ENCODE data around the gene BEGAIN. TPM values are rescaled to one million over a fixed set of nuclear protein-coding genes. Genes with fewer than 3 reads are reported as not detected.

Gene BEGAIN
- total and polyA plus RNA-seq, 9 of the 15 experiments (the other 6 are each of a cell fraction or from before 2014, with no cell fraction given) = 0.07 to 0.68 (median 0.55) TPM; not detected in 3

DNA sequence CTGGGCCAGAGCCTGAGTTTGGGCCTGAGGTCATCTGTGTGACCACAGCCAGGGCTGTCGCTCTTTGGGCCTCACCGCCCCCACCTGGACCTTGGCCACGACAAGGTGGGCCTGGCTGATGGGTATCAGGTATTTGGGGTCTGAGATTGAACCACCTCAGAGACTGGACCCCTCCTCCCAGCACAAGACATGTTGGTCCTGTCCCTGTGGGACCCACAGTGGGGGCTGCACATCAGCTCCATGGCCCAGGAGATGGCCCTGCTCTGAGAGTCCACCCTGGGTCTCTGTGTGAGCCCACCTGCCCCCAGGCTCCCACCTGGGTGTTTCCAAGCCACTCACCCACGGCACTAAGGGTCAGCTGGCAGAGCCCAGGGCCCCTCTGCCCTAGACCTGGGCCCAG, 20.6 kb downstream of the BEGAIN start:
- FAIRE-seq (no peak), DNase-seq (ENCODE audit: extremely low read depth in 1 of 4, low spot score in 3 of 4) (no peak), ATAC-seq (no peak)
- ChIA-PET POLR2A (interaction anchor here (0.6 to 0.7 kb wide), 2 partner anchors 110 to 227 kb away, joined by 3 read pairs; no protein-coding TSS in a partner anchor), CTCF (ENCODE audit: low intra/inter-chr PET ratio) (no interaction called here)
- Histone ChIP-seq H3K27me3 (ENCODE audit: control insufficient read depth in 2 of 2, insufficient read depth in 2 of 2, low read length in 2 of 2) (peaks cover 14 to 45% of the 10 kb centered on the region in 2 experiments; a peak in 4 of 5 replicates), H3K27ac (ENCODE audit: extremely low read depth, low read depth, low read length) (no peak overlapping the region), H3K9ac (ENCODE audit: insufficient read depth in 1 of 2, low read depth in 2 of 2, low read length in 2 of 2) (no peak overlapping the region), H4K20me1 (replicated peaks; ENCODE audit: control insufficient read depth, insufficient read depth, low read length) (peaks cover 7% of the 10 kb centered on the region), H3K9me3 (replicated peaks; ENCODE audit: control insufficient read depth, insufficient read depth, low read depth, low read length) (no peaks in the 10 kb centered on the region), H3K4me2 (ENCODE audit: insufficient read depth, low read length) (no peak overlapping the region), H2AFZ (ENCODE audit: low read depth, low read length) (no peak overlapping the region), H3K4me3 (no peak overlapping the region), H3K79me2 (ENCODE audit: control insufficient read depth, insufficient read depth, low read length) (no peaks in the 10 kb centered on the region), H3K9me1 (ENCODE audit: control insufficient read depth, insufficient read depth, low read length) (no peaks in the 10 kb centered on the region), H3K4me1 (replicated peaks in 1 of 2; ENCODE audit: control insufficient read depth in 2 of 2, insufficient read depth in 2 of 2, low read length in 2 of 2) (peaks cover 0 to 31% of the 10 kb centered on the region in 2 experiments; a peak in 2 of 5 replicates), H3K36me3 (ENCODE audit: control insufficient read depth, insufficient read depth, low read length) (no peaks in the 10 kb centered on the region)
- no TSS peak for BruUV-seq (replicated peaks)
- whole genome bisulfite sequencing (ENCODE audit: insufficient coverage, low coverage, missing lambda C conversion rate) = 30% methylated on average over 2 of the region's 4 CpGs
- intact Hi-C loops (cut with micrococcal nuclease) = no loop called here
- in situ Hi-C loops (cut with MboI) = no loop called here
- TF ChIP-seq HOXB6 (CRISPR knock-in tag; IDR thresholded peaks at IDR 0.05; ENCODE audit: borderline replicate concordance) (no peak), NCOA1 (IDR thresholded peaks at IDR 0.05; ENCODE audit: low read depth) (no peak), SP1 (CRISPR knock-in tag; IDR thresholded peaks at IDR 0.05) (no peak), ETV5 (CRISPR knock-in tag; IDR thresholded peaks at IDR 0.05; ENCODE audit: low read depth) (no peak), ZNF165 (CRISPR knock-in tag; IDR thresholded peaks at IDR 0.05; ENCODE audit: borderline replicate concordance) (no peak), XRCC5 (IDR thresholded peaks at IDR 0.05; ENCODE audit: low read depth, low read length) (no peak), ZNF263 (CRISPR knock-in tag; IDR thresholded peaks at IDR 0.05; ENCODE audit: borderline replicate concordance) (no peak), ZNF133 (CRISPR knock-in tag; IDR thresholded peaks at IDR 0.05) (no peak), POLR2AphosphoS2 (IDR thresholded peaks at IDR 0.05; ENCODE audit: low read length) (no peak)
- TF ChIP-seq, protein P1, sequence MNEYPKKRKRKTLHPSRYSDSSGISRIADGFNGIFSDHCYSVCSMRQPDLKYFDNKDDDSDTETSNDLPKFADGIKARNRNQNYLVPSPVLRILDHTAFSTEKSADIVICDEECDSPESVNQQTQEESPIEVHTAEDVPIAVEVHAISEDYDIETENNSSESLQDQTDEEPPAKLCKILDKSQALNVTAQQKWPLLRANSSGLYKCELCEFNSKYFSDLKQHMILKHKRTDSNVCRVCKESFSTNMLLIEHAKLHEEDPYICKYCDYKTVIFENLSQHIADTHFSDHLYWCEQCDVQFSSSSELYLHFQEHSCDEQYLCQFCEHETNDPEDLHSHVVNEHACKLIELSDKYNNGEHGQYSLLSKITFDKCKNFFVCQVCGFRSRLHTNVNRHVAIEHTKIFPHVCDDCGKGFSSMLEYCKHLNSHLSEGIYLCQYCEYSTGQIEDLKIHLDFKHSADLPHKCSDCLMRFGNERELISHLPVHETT (CRISPR knock-in tag; conservative IDR thresholded peaks at IDR 0.05 in 1 of 2, IDR thresholded peaks at IDR 0.05 in 1 of 2) = no peak
- TF ChIP-seq, protein P2, sequence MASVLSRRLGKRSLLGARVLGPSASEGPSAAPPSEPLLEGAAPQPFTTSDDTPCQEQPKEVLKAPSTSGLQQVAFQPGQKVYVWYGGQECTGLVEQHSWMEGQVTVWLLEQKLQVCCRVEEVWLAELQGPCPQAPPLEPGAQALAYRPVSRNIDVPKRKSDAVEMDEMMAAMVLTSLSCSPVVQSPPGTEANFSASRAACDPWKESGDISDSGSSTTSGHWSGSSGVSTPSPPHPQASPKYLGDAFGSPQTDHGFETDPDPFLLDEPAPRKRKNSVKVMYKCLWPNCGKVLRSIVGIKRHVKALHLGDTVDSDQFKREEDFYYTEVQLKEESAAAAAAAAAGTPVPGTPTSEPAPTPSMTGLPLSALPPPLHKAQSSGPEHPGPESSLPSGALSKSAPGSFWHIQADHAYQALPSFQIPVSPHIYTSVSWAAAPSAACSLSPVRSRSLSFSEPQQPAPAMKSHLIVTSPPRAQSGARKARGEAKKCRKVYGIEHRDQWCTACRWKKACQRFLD (CRISPR knock-in tag; IDR thresholded peaks at IDR 0.05) = no peak
- TF ChIP-seq, protein P3, sequence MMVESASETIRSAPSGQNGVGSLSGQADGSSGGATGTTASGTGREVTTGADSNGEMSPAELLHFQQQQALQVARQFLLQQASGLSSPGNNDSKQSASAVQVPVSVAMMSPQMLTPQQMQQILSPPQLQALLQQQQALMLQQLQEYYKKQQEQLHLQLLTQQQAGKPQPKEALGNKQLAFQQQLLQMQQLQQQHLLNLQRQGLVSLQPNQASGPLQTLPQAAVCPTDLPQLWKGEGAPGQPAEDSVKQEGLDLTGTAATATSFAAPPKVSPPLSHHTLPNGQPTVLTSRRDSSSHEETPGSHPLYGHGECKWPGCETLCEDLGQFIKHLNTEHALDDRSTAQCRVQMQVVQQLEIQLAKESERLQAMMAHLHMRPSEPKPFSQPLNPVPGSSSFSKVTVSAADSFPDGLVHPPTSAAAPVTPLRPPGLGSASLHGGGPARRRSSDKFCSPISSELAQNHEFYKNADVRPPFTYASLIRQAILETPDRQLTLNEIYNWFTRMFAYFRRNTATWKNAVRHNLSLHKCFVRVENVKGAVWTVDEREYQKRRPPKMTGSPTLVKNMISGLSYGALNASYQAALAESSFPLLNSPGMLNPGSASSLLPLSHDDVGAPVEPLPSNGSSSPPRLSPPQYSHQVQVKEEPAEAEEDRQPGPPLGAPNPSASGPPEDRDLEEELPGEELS (CRISPR knock-in tag; IDR thresholded peaks at IDR 0.05; ENCODE audit: borderline replicate concordance) = no peak

Measured in K562 (cell line).